ENCODE results near the gene GTF2H4. TPM values are rescaled to one million over a fixed set of nuclear protein-coding genes. Genes with fewer than 3 reads are reported as not detected.
"Not testable (repeated sequence)": the region's sequence is repeated elsewhere in the genome, so short reads cannot be mapped to it uniquely, and the experiment has no call there.

GTF2H4 gene
- total RNA-seq (2014; rRNA removed; shearing (Covaris generic)): 16.2 and 16.9 TPM in 2 replicates
- polyA plus RNA-seq (2014; cell fraction: nucleus; rRNA removed): 19.4 and 56.5 TPM in 2 replicates

DNA sequence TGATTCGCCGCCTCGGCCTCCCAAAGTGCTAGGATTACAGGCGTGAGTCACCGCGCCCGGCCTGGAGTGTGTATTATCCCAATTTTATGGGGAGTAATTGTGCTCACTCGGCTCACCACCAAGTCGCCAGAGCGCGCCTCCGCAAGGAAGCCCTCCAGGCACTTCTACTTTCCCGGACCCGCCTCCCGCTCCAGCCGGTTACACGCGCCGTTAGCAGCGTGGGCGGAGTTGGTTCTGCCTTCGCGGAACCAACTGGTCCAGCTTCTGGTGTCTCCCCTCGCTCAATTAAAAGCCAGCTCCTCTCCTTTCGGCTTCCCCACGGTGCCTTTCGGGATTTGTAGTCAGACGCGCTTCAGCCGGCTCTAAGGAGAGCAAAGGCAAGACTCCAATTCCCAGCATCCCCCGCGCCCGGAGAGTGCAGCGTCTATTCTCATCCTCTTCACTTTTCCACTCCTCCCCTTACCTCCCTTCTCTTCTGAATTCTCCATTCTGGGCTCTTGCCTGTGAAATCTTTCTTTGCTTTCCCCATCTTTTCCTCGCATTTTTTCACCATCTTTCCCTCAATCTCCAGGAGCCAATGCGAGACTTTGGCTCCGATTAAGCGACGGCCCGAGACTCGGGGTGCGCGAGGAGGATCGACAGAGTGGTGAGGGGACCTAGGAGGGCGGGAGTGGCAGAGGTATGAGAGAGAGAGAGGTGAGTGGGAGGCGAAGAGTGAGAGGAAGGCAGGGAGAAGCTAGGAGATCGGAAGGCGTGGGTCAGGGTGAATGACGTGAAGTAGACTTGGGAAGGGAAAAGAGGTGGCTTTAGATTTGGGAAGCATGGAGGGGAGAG lies at the start of gene GTF2H4:
TSS of gene GTF2H4 (plus strand) at position 450 of the 834 bp plus-strand sequence.
- peak; percentile 98 for DNase-seq (ENCODE audit: extremely low read depth, low read depth)

DNA sequence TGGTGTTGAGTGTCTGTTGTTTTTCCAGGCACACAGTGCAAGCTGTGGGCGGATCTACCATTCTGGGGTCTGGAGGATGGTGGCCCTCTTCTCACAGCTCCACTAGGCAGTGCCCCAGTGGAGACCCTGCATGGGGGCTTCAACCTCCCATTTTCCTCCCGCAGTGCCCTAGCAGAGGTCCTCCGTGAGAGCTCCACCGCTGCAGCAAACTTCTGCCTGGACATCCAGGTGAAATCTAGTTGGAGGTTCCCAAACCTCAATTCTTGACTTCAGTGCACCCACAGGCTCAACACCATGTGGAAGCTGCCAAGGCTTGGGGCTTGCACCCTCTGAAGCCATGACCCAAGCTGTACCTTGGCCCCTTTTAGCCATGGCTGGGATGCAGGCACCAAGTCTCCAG lies 48.3 kb upstream of the GTF2H4 start:
- DNase-seq (ENCODE audit: extremely low read depth, low read depth): not testable (repeated sequence)

DNA sequence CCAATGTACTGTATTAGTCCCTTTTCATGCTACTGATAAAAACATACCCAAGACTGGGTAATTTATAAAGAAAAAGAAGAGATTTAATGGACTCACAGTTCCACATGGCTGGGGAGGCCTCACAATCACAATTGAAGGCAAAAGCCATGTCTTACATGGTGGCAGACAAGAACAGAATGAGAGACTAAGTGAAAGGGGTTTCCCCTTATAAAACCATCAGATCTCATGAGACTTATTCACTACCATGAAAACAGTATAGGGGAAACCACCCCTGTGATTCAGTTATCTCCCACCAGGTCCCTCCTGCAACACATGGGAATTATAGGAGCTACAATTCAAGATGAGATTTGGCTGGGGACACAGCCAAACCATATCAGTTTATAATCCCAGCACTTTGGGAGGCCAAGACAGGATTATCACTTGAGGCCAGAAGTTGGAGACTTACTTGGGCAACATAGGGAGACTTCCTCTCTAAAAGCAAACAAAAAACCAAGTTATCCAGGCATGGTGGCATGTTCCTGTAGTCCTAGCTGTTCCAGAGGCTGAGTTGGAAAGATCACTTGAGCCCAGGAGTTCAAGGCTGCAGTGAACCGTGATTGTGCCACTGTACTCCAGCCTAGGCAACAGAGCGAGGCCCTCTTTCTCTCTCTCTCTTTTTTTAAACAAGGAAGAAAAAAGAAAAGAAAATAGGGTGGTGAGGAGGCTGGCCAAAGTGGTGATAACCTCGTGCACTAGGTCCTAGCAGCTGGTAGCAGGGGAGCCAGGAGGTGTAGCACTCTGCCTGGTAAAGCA lies 46.6 kb upstream of the GTF2H4 start:
- no peak for DNase-seq (ENCODE audit: extremely low read depth, low read depth)

DNA sequence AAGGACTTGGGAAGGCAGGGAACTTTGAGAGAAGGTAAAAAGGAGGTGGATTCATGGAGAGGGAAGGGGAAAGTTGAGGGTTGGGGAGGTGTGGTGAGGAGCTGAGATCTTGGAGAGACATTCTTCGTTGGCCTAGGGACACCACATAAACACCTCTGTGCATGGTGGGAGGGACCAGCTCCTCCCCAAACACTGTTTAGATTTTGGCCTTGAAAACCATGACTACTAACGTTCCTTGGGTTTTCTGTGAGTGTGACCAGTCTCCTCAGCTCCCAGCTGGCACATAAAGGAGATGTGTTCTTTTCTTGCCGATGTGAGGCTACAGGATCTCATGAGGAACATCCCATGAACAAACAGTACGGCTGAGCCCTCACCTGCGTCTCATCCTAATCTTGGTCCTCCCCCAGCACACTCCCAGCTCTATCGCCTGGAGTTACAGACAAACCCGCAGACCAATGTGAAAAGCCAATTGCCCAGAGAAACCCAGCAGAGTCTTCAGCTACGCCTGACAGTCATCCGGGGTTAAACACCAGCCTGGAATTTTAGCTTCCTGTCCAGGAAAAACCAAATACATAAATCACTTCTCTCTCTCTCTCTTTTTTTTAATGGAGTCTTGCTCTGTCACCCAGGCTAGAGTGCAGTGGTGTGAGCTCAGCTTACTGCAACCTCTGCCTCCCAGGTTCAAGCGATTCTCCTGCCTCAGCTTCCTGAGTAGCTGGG lies 45.7 kb upstream of the GTF2H4 start:
- DNase-seq (ENCODE audit: extremely low read depth, low read depth): no peak

DNA sequence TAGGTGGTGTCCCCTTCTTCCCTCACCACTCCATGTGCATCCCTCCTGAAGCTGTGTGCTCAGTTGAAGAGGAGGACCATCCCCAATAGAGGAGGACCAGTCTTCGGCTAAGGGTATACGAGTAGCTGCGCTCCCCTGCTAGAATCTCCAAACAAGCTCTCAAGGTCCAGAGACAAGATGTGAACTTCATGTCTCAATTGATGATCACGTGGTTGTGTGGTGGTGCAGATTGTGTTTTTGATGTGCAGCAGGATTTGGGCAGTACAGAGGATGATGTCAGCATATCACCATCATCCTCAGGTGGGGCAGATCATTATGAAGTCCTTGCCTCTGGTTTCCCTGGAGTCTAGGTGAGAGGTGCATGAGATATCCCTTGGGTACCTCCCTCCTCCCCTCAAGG lies 43.7 kb upstream of the GTF2H4 start:
- DNase-seq (ENCODE audit: extremely low read depth, low read depth): no peak

DNA sequence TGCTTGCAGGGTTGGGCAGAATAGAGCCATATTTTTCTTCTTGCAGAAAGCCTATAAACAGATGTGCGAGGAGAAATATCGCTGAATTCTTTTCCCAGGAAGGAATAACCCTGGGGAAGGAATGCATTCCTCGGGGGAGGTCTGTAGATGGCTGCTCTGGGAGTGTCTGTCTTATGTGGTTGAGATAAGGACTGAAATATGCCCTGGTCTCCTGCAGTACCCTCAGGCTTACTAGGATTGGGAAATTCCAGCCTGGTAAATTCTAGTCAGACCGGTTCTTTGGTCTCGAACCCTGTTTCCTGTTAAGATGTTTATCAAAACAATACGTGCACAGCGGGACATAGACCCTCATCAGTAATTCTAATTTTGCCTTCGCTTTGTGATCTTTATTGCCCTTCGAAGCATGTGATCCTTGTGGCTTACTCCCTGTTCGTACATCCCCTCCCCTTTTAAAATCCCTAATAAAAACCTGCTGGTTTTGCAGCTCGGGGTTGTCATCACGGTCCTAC lies 38.7 kb upstream of the GTF2H4 start:
- DNase-seq (ENCODE audit: extremely low read depth, low read depth): not testable (repeated sequence)

DNA sequence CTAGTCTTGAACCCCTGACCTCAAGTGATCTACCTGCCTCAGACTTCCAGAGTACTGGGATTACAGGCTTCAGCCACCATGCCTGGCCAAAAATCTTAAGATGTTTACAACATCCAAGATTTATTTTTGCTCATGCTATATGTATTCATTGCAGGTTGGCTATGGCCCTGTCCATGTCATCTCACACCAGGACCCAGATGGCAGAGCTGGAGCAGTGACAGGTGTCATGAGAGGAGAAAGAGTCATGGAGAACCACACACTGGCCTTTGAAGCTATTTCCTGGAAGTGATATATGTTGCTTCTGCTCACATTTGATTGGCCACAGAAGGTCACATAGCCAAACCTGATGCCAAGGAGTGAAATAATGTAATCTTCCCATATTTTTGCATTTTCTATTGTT lies 37.5 kb upstream of the GTF2H4 start:
- DNase-seq (ENCODE audit: extremely low read depth, low read depth): no peak

DNA sequence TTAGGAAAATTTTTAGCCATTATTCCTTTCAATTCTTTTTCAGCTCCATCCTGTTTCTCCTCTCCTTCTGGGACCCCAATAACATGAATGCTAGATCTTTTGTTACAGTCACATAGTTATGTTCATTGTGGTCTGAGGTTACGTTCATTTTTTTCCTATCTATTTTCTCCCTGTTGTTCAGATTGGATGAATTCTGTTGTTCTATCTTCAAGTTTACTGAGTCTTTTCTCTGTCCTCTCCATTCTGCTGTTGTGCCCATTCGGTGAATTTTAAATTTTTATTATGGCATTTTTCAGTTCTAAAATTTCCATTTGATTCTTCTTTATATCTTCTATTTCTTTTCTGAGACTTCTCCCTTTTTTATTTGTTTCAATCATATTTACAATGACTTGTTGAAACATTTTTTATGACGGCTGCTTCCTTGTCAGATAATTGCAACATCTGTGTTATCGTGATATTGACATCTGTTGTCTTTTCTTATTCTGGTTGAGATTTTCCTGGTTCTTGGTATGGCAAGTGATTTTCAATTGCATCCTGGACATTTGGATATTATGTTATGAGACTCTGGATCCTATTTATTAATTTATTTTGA lies 36.3 kb upstream of the GTF2H4 start:
- DNase-seq (ENCODE audit: extremely low read depth, low read depth): no peak

DNA sequence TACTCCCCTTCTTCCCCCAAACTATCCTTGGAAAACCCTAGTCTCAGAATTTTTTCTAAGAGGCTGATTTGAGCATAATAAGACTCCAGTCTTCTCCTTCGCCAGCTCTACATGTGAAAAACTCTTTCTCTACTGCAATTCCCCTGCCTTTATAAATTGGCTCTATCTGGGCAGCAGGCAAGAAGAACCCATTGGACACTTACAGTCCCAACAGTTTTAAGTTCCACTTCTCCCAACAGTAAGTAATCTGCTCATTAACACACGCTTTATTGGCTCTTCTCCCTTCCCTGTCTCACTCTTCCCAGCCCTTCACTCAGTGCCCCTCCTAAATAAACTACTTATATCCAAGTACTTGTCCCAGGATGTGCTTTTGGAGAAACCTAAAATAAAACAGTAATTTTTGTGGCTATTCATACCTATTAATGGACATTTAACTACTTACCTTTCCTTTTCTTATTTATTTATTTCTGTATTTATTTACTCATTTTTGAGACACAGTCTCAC lies 34.8 kb upstream of the GTF2H4 start:
- no peak for DNase-seq (ENCODE audit: extremely low read depth, low read depth)

DNA sequence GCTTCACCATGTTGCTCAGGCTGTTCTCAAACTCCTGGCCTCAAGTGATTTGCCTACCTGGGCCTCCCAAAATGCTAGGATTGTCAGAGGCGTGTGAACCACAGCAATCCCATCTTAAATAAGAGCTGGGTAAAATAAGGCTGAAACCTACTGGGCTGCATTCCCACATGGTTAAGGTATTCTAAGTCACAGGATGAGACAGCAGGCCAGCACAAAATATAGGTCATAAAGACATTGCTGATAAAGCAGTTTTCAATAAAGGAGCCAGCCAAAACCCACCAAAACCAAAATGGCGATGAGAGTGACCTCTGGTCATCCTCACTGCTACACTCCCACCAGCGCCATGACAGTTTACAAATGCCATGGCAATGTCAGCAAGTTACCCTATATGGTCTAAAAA lies 34.2 kb upstream of the GTF2H4 start:
- not testable (repeated sequence) for DNase-seq (ENCODE audit: extremely low read depth, low read depth)

DNA sequence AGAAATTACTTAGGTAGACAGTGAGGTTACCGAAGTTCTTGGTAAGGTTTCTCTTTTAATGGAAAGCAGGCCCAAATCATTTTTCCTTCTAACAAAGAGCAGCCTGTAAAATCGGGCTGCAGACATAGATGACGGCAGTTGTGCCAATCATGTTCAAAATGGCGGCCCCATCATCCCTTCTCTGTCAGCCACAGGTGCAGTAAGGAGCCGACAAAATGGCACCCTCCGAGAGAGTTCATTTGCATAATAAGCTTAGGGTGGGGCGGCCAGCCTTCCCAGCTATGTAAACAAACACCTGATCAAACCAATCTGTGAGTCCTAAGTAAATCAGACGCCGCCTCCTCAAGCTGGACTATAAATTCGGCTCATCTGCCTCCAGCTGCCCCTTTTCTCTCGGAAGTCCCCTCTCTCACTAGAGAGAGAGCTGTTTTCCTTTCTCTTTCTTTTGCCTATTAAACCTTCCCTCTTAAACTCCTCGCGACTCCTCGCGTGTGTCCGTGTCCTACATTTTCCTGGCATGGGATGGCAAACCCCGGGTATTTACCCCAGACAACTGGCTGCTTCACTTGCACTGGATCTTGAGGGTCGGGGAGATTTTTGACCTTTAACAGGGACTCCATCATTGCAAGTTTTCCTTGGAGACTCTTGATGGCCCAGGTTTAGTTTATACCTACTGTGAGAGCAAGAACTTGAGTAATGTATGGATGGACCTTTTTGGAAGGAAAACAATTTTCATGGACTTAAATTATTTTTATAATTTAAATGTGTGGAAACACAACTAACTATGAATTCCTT lies 32.6 kb upstream of the GTF2H4 start:
- no peak for DNase-seq (ENCODE audit: extremely low read depth, low read depth)

DNA sequence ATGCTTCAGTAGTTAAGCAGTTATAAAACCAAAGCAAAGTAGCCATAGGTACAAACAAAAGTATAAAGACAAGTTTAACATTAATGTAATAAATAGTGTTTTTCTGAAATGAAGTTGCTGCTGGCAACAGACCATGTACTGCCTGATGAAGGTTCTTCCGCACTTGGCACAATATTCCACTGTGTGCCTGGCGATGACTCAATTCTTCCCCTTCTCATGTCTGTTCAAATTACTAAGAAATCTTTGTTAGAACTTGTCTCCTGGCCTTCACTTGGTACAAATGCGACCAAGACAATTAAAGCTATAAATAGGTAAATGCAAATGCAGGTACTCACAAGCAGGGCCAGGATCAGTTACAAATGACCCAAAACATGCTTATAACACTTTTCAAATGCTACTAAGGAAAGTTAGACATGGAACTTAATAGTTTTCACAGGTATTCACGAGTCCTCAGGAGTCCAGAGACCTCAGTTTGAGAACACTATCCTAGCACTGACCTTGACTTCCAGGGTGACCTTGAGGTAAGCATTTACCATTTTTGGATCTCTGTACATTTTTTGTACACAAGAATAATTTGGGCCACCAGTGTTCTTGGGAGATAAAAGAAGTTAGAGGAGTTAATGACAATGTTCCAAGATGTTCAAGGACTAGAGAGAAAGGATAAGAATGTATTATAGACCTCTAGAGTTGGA lies 31.8 kb upstream of the GTF2H4 start:
- DNase-seq (ENCODE audit: extremely low read depth, low read depth): no peak

DNA sequence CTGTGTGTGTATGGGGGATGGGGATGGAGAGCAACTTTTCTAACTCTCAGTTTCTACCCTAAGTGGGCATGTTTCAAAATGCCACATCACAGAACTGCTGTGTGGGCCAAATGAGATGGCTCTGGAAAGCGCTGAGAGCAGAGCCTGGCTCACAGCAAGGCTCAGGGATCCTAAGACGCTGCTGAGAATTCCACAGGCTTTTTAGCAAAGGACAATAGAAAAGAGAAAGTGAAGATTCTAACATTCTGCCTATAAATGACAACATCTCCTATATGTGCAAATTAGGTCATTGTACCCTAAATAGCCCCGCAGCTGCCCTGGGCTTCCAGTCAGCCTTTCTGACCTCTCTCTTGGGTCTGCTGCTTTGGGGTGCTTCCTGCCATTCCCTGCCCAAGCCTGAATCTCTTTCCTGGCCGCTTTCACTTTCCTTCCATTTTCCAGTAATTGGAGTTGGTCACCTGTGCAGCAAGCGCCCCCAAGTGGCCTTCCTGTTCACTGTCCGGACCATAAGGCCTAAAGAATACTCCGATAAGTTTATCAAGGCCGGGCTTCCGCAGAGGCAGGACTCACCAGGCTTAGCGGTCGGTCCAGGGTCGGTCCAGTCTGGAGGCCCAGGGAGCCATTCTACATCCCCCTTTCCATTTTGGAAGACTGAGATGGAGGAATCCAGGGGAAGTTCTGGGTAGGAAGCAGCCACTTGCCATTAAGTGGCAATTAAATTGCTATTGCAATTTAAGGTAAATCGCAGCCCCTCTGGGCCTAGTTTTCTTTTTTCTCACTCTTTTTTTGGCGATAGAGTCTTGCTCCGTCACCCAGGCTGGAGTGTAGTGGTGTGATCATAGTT lies 30.4 kb upstream of the GTF2H4 start:
- DNase-seq (ENCODE audit: extremely low read depth, low read depth): peak; percentile 91

DNA sequence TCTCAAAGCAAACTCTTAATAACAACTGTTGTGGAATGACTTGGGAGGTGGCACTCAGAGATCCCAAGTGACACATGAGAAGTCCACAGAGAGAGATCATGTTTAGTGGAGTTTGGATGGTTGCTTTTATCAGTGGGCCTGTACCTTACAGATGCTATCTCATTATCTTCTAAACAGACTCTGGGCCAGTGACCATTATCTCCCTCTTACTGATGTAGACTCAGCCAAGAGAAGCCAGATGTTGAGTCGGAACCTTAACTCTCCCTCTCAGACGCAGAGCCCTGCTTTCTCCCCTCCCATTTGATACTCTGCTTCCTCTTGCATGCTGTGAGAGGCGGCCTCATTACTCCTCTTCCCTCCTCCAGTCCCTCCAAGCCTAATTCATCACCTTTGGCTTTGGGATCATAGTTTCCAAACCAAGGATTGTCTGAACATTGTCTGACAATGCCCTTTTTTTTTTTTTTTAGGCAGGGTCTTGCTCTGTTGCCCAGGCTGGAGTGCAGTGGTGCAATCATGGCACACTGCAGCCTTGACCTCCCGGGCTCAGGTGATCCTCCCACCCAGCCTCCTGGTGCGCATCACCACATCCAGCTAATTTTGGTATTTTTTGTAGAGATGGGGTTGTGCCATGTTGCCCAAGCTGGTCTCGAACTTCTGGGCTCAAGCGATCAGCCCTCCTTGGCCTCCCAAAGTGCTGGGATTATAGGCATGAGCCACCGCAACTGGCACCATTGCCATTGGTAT lies 28.2 kb upstream of the GTF2H4 start:
- no peak for DNase-seq (ENCODE audit: extremely low read depth, low read depth)

DNA sequence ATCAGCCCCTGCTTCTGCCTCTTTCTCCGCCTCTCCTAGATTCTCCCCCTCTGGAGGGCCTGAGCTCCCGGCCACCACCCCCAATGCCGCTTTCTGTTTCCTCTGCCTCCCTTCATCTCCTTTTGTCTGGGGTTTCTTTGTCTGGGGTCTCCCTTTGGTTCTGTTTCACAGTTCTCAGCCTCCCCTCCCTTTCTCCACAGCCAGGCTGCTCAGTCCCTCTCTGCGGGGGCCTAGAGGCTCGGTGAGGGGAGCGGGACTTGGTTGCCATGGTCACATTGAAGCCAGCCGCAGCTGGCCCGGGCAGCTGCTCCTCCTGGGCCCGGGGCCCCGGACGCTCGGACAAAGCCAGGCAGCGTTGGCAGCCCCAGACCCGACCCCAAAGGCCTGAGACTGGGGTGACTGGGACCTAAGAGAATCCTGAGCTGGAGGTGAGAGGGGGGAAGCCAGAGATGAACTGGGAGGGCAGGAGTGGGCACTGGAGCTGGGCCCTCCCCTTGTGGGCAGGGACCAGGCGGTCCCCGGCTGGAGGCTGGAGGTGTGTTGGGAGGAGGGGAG lies 27.2 kb upstream of the GTF2H4 start:
- no peak for DNase-seq (ENCODE audit: extremely low read depth, low read depth)

DNA sequence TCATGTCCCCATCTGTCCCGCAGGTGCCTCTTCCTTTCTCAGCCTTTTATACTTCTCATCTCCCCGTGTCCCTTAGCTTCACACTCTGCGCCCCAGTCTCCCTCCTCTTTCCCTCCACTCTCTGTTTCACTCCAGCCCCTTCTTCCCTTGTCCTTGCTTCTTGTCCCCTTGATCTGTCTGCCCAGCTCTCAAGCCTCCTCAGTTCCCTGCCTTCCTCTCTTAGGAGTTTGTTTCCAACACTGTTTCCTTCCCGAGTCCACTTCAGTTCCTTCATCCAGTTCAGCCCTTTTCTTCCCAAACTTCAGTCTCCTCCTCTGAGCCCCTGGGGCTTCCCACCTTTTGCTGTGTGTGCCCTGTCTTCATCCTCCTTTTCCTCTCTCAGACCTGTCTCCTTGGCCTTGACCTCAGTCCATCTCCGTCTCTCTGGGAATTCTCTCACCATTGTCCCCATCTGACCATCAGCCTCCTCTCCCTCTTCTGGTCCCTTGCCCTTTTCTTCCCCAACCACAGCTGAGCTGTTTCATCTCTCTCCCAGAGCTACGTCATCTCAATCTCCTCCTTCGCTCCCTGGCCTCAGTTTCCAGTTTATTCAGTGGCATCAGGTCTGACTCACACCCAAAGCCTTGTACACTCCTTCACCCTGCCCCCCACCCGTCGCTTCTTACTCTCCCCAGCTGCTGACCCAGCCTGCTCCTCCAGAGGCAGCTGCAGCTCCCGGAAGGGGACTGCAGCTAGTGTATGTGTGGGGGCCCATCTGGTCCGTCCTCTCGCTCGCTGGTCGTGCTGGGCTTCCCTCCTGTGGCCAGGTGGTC lies 26.4 kb upstream of the GTF2H4 start:
- DNase-seq (ENCODE audit: extremely low read depth, low read depth): no peak
